Stimulated activated memory B cell treated with anti-CD40 and anti-IgM and Interleukin-4, amounts not matched to agents 10 μg/mL and 1 μg/mL and 100 μg/mL, for 72 hours (primary cell): ENCODE data around the gene SPRR4.
"Not testable (repeated sequence)": the region's sequence is repeated elsewhere in the genome, so short reads cannot be mapped to it uniquely, and the experiment has no call there.

ENCODE experiments used
- ATAC-seq: fragments of 150-1000 bp; cut with Tn5 transposase; 2 replicates; pipeline ENCODE4 v1.10.0; 2021
- H3K27ac Mint-ChIP-seq: one replicate; pipeline ENCODE4 v1.8.0; 2022; ENCODE audit warnings: mild to moderate bottlenecking, mixed read lengths
- H3K27me3 Mint-ChIP-seq: one replicate; pipeline ENCODE4 v1.8.0; 2022; ENCODE audit warnings: mixed read lengths
- H3K36me3 Mint-ChIP-seq: one replicate; pipeline ENCODE4 v1.8.0; 2022; ENCODE audit warnings: mixed read lengths
- H3K4me1 Mint-ChIP-seq: one replicate; pipeline ENCODE4 v1.8.0; 2022; ENCODE audit warnings: mixed read lengths
- H3K4me3 Mint-ChIP-seq: one replicate; pipeline ENCODE4 v1.8.0; 2022; ENCODE audit warnings: mild to moderate bottlenecking, moderate library complexity, mixed read lengths
- H3K9me3 Mint-ChIP-seq: one replicate; pipeline ENCODE4 v1.8.0; 2022; ENCODE audit warnings: mixed read lengths

SPRR4 gene

GRCh38 chr1:152983234-152983633, 12.8 kb downstream of the SPRR4 start:
- Mint-ChIP-seq H3K27me3 (peaks cover 57% of the 10 kb centered on the region), H3K4me1 (no peaks in the 10 kb centered on the region), H3K27ac (no peak overlapping the region), H3K36me3 (no peaks in the 10 kb centered on the region), H3K4me3 (no peak overlapping the region), H3K9me3 (peaks cover 4% of the 10 kb centered on the region)
- no peak for ATAC-seq

- no peak for ATAC-seq
- Mint-ChIP-seq H3K4me1 (no peaks in the 10 kb centered on the region), H3K27ac (no peak within 1 kb of the TSS), H3K9me3 (peaks cover 4% of the 10 kb centered on the region), H3K36me3 (no peaks in the 10 kb centered on the region), H3K27me3 (peaks cover 62% of the 10 kb centered on the region), H3K4me3 (no peak within 1 kb of the TSS)
Measured at GRCh38 chr1:152983743-152984142, 13.3 kb downstream of the SPRR4 start, which contains the start of gene SPRR1A. SPRR1A (plus strand) TSS chr1:152984081; CDS start chr1:152985231, 1,150 bp downstream.

GRCh38 chr1:152986578-152986977, 16.1 kb downstream of the SPRR4 start:
- Mint-ChIP-seq H3K36me3 (no peaks in the 10 kb centered on the region), H3K4me1 (no peaks in the 10 kb centered on the region), H3K27me3 (peaks cover 43% of the 10 kb centered on the region), H3K4me3 (no peak overlapping the region), H3K27ac (no peak overlapping the region), H3K9me3 (peaks cover 4% of the 10 kb centered on the region)
- ATAC-seq: no peak

- no peak overlapping the region for H3K27ac Mint-ChIP-seq
- ATAC-seq: no peak
- H3K4me3 Mint-ChIP-seq: no peak overlapping the region
- H3K27me3 Mint-ChIP-seq: peaks cover 20% of the 10 kb centered on the region
- peaks cover 7% of the 10 kb centered on the region for H3K9me3 Mint-ChIP-seq
- no peaks in the 10 kb centered on the region for H3K4me1 Mint-ChIP-seq
- H3K36me3 Mint-ChIP-seq: no peaks in the 10 kb centered on the region
Measured at GRCh38 chr1:152993186-152993585, 22.7 kb downstream of the SPRR4 start.

- H3K36me3 Mint-ChIP-seq: no peaks in the 10 kb centered on the region
- no peak for ATAC-seq
- no peaks in the 10 kb centered on the region for H3K4me1 Mint-ChIP-seq
- H3K9me3 Mint-ChIP-seq: peaks cover 7% of the 10 kb centered on the region
- H3K27ac Mint-ChIP-seq: no peak overlapping the region
- peaks cover 30% of the 10 kb centered on the region for H3K27me3 Mint-ChIP-seq
- H3K4me3 Mint-ChIP-seq: no peak overlapping the region
Measured at GRCh38 chr1:152995842-152996241, 25.4 kb downstream of the SPRR4 start.

- Mint-ChIP-seq H3K27ac (no peak overlapping the region), H3K36me3 (no peaks in the 10 kb centered on the region), H3K4me1 (no peaks in the 10 kb centered on the region), H3K27me3 (peaks cover 32% of the 10 kb centered on the region), H3K9me3 (peaks cover 7% of the 10 kb centered on the region), H3K4me3 (no peak overlapping the region)
- no peak for ATAC-seq
Measured at GRCh38 chr1:152996633-152997400, 26.4 kb downstream of the SPRR4 start.

GRCh38 chr1:152997901-152998300, 27.5 kb downstream of the SPRR4 start:
- Mint-ChIP-seq H3K36me3 (no peaks in the 10 kb centered on the region), H3K27me3 (peaks cover 32% of the 10 kb centered on the region), H3K4me1 (no peaks in the 10 kb centered on the region), H3K9me3 (peaks cover 7% of the 10 kb centered on the region), H3K4me3 (no peak overlapping the region), H3K27ac (no peak overlapping the region)
- no peak for ATAC-seq

DNA sequence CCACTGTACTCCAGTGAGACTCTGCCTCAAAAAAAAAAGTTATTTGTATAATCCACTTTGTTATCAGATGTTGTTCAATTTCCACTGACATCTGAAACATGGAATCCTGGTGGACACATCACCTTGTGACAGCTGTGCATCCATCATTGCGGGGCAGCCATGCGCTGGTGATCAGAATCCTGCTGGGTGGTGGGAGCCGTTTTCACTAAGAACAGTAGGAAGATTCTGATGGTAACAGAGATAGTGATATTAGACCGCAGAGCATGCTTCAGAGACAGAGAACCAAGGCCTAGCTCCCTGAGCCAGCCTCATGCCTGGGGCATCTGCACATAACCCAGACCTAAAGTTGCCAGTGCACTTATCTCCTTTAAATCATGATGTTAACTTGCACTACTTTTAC, 28.0 kb downstream of the SPRR4 start:
- ATAC-seq: no peak
- no peak overlapping the region for H3K27ac Mint-ChIP-seq
- H3K9me3 Mint-ChIP-seq: peaks cover 7% of the 10 kb centered on the region
- no peaks in the 10 kb centered on the region for H3K4me1 Mint-ChIP-seq
- peaks cover 32% of the 10 kb centered on the region for H3K27me3 Mint-ChIP-seq
- H3K36me3 Mint-ChIP-seq: no peaks in the 10 kb centered on the region
- H3K4me3 Mint-ChIP-seq: no peak overlapping the region

- H3K36me3 Mint-ChIP-seq: no peaks in the 10 kb centered on the region
- H3K4me3 Mint-ChIP-seq: no peak overlapping the region
- H3K9me3 Mint-ChIP-seq: peaks cover 11% of the 10 kb centered on the region
- no peak for ATAC-seq
- no peak overlapping the region for H3K27ac Mint-ChIP-seq
- H3K4me1 Mint-ChIP-seq: no peaks in the 10 kb centered on the region
- peaks cover 31% of the 10 kb centered on the region for H3K27me3 Mint-ChIP-seq
Measured at GRCh38 chr1:152999818-153000217, 29.4 kb downstream of the SPRR4 start.

DNA sequence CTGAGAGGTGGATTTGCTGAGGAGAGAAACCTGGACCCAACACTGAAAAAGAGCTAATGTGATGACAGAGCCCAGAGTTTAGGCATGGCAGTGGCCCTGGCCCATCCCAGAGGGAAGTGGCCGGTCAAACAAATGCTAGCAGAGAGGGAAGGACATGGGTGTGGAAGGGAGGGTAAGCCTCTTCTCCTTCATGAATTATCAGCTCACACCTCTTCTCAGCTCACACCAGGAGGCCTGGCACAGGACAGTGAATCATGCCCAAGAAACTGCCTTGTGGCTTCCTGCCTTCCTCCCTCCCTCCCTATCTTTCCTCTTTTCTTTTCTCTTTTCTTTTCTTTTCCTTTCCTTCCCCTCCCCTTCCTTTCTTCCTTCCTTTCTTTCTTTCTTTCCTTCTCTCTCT, 29.8 kb downstream of the SPRR4 start:
- Mint-ChIP-seq H3K4me3 (no peak overlapping the region), H3K36me3 (no peaks in the 10 kb centered on the region), H3K4me1 (no peaks in the 10 kb centered on the region), H3K27me3 (peaks cover 26% of the 10 kb centered on the region), H3K9me3 (peaks cover 8% of the 10 kb centered on the region), H3K27ac (no peak overlapping the region)
- no peak for ATAC-seq

DNA sequence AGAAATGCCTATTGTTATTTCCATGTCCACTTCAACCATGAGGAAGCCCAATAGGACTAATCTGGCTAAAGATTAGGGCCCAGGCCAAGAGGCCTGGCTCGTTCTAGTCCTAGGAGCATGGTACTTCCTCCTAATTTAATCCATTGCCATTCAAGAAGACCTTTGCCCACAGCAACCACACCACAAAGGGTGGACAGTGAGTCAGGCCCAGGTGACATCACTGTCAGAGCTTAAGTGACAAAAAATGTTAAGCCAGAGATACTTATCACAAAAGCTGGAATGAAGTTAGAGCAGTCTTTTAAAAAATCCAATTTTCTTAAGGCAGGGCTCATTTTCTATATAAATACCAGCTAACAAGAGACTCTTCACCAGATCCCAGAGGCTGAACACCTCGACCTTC, 30.9 kb downstream of the SPRR4 start, which contains the start of gene SPRR3:
Gene SPRR3 (plus strand): TSS at position 368 of the 400 bp plus-strand sequence. CDS start 1,272 bp downstream, outside the sequence.
- Mint-ChIP-seq H3K36me3 (no peaks in the 10 kb centered on the region), H3K4me1 (no peaks in the 10 kb centered on the region), H3K9me3 (peaks cover 4% of the 10 kb centered on the region), H3K27ac (no peak within 1 kb of the TSS), H3K4me3 (no peak within 1 kb of the TSS), H3K27me3 (peaks cover 21% of the 10 kb centered on the region)
- ATAC-seq: no peak

DNA sequence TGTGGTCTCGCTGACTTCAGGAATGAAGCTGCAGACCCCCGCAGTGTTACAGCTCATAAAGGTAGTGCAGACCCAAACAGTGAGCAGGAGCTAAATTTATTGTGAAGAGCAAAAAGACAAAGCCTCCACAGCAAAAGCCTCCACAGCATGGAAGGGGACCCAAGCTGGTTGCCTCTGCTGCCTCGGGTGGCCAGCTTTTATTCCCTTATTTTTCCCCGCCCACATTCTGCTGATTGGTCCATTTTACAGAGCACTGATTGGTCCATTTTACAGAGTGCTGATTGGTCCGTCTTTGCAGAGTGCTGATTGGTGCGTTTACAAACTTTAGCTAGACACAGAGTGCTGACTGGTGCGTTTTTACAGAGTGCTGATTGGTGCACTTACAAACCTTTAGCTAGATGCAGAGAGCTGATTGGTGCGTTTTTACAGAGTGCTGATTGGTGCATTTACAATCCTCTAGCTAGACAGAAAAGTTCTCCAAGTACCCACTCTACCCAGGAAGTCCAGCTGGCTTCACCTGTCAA, 40.8 kb downstream of the SPRR4 start:
- not testable (repeated sequence) for ATAC-seq, H3K4me3 Mint-ChIP-seq, H3K9me3 Mint-ChIP-seq, H3K36me3 Mint-ChIP-seq, H3K4me1 Mint-ChIP-seq, H3K27ac Mint-ChIP-seq
- peaks cover 16% of the 10 kb centered on the region for H3K27me3 Mint-ChIP-seq

DNA sequence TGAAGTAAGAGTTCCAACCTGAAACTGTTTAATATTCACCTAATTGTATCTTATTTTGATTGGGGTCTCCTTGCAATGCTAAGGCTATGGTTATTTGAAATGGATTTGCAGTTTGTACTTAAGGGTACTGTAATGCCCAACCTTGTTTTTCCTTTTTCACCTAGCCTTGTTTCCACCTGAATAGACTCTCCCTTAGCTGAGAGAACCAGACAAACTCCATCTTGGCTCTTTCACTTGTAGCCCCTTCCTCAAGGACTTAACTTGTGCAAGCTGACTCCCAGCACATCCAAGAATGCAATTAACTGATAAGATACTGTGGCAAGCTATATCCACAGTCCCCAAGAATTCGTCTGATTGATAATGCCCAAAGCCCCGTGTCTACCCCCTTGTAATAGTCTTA, 51.4 kb downstream of the SPRR4 start:
- not testable (repeated sequence) for H3K36me3 Mint-ChIP-seq, H3K4me3 Mint-ChIP-seq, ATAC-seq, H3K4me1 Mint-ChIP-seq, H3K27ac Mint-ChIP-seq, H3K9me3 Mint-ChIP-seq
- peaks cover 44% of the 10 kb centered on the region for H3K27me3 Mint-ChIP-seq
